Activated naive CD8-positive, alpha-beta T cell treated with anti-CD3 and anti-CD28 coated beads, Interleukin-2, amount 50 U/mL, for 24 hours (primary cell): ENCODE measurements around the gene TGFBI.

Experiments
- ATAC-seq: fragments of 150-1000 bp; cut with Tn5 transposase; one replicate; pipeline ENCODE4 v1.10.0; 2021
- DNase-seq: peaks from one replicate; pipeline ENCODE4 v3.0.0; 2021
- H3K27ac Mint-ChIP-seq: one replicate; pipeline ENCODE4 v1.8.0; 2021; ENCODE audit warnings: mild to moderate bottlenecking, mixed read lengths
- H3K27me3 Mint-ChIP-seq: one replicate; pipeline ENCODE4 v1.8.0; 2021; ENCODE audit warnings: mixed read lengths
- H3K36me3 Mint-ChIP-seq: one replicate; pipeline ENCODE4 v1.8.0; 2021; ENCODE audit warnings: low read depth, mixed read lengths
- H3K4me1 Mint-ChIP-seq: one replicate; pipeline ENCODE4 v1.8.0; 2021; ENCODE audit warnings: mixed read lengths
- H3K4me3 Mint-ChIP-seq: one replicate; pipeline ENCODE4 v1.8.0; 2021; ENCODE audit warnings: mild to moderate bottlenecking, moderate library complexity, mixed read lengths
- H3K9me3 Mint-ChIP-seq: one replicate; pipeline ENCODE4 v1.8.0; 2021; ENCODE audit warnings: mixed read lengths

Gene TGFBI

GRCh38 chr5:136086783-136087566 lies 58.2 kb downstream of the TGFBI start:
- no peak for ATAC-seq
- Mint-ChIP-seq H3K27me3 (peaks cover 5% of the 10 kb centered on the region), H3K36me3 (no peaks in the 10 kb centered on the region), H3K27ac (no peak overlapping the region), H3K4me1 (no peaks in the 10 kb centered on the region), H3K9me3 (no peaks in the 10 kb centered on the region), H3K4me3 (no peak overlapping the region)
- no peak for DNase-seq

- ATAC-seq (no peak), DNase-seq (no peak)
- H3K9me3 Mint-ChIP-seq = no peaks in the 10 kb centered on the region
- no peak overlapping the region for H3K27ac Mint-ChIP-seq
- H3K36me3 Mint-ChIP-seq = no peaks in the 10 kb centered on the region
- no peak overlapping the region for H3K4me3 Mint-ChIP-seq
- peaks cover 8% of the 10 kb centered on the region for H3K27me3 Mint-ChIP-seq
- no peaks in the 10 kb centered on the region for H3K4me1 Mint-ChIP-seq
Measured at GRCh38 chr5:136087961-136088871, 59.4 kb downstream of the TGFBI start.

- DNase-seq = no peak
- no peaks in the 10 kb centered on the region for H3K9me3 Mint-ChIP-seq
- H3K27ac Mint-ChIP-seq = no peak overlapping the region
- no peaks in the 10 kb centered on the region for H3K36me3 Mint-ChIP-seq
- H3K4me1 Mint-ChIP-seq = no peaks in the 10 kb centered on the region
- H3K4me3 Mint-ChIP-seq = no peak overlapping the region
- ATAC-seq = no peak
- peaks cover 17% of the 10 kb centered on the region for H3K27me3 Mint-ChIP-seq
Measured at GRCh38 chr5:136089791-136090190, 61.0 kb downstream of the TGFBI start.

- Mint-ChIP-seq H3K4me1 (no peaks in the 10 kb centered on the region), H3K4me3 (no peak overlapping the region), H3K27ac (no peak overlapping the region), H3K9me3 (no peaks in the 10 kb centered on the region), H3K36me3 (no peaks in the 10 kb centered on the region), H3K27me3 (peaks cover 14% of the 10 kb centered on the region)
- ATAC-seq = no peak
- no peak for DNase-seq
Measured at GRCh38 chr5:136090319-136090718, 61.5 kb downstream of the TGFBI start.

- peaks cover 19% of the 10 kb centered on the region for H3K27me3 Mint-ChIP-seq
- ATAC-seq (no peak), DNase-seq (no peak)
- H3K4me1 Mint-ChIP-seq = no peaks in the 10 kb centered on the region
- no peak overlapping the region for H3K4me3 Mint-ChIP-seq
- H3K36me3 Mint-ChIP-seq = no peaks in the 10 kb centered on the region
- no peak overlapping the region for H3K27ac Mint-ChIP-seq
- no peaks in the 10 kb centered on the region for H3K9me3 Mint-ChIP-seq
Measured at GRCh38 chr5:136094189-136094912, 65.6 kb downstream of the TGFBI start.

- Mint-ChIP-seq H3K27me3 (peaks cover 21% of the 10 kb centered on the region), H3K4me3 (no peak overlapping the region), H3K4me1 (no peaks in the 10 kb centered on the region), H3K36me3 (no peaks in the 10 kb centered on the region), H3K27ac (no peak overlapping the region), H3K9me3 (no peaks in the 10 kb centered on the region)
- DNase-seq (no peak), ATAC-seq (no peak)
Measured at GRCh38 chr5:136094913-136095641, 66.3 kb downstream of the TGFBI start.

GRCh38 chr5:136098176-136098575 lies 69.4 kb downstream of the TGFBI start:
- Mint-ChIP-seq H3K4me3 (no peak overlapping the region), H3K4me1 (no peaks in the 10 kb centered on the region), H3K9me3 (no peaks in the 10 kb centered on the region), H3K36me3 (no peaks in the 10 kb centered on the region), H3K27ac (no peak overlapping the region), H3K27me3 (peaks cover 18% of the 10 kb centered on the region)
- ATAC-seq (no peak), DNase-seq (no peak)

- no peak for DNase-seq
- Mint-ChIP-seq H3K4me1 (no peaks in the 10 kb centered on the region), H3K4me3 (no peak overlapping the region), H3K27ac (no peak overlapping the region), H3K27me3 (peaks cover 14% of the 10 kb centered on the region), H3K9me3 (no peaks in the 10 kb centered on the region), H3K36me3 (no peaks in the 10 kb centered on the region)
- ATAC-seq = no peak
Measured at GRCh38 chr5:136099870-136100269, 71.1 kb downstream of the TGFBI start.

- H3K4me3 Mint-ChIP-seq = no peak overlapping the region
- H3K9me3 Mint-ChIP-seq = no peaks in the 10 kb centered on the region
- DNase-seq = no peak
- no peaks in the 10 kb centered on the region for H3K4me1 Mint-ChIP-seq
- no peak overlapping the region for H3K27ac Mint-ChIP-seq
- no peaks in the 10 kb centered on the region for H3K36me3 Mint-ChIP-seq
- ATAC-seq = no peak
- peaks cover 13% of the 10 kb centered on the region for H3K27me3 Mint-ChIP-seq
Measured at GRCh38 chr5:136101884-136102283, 73.1 kb downstream of the TGFBI start.

GRCh38 chr5:136103118-136103517 lies 74.3 kb downstream of the TGFBI start:
- Mint-ChIP-seq H3K27me3 (peaks cover 12% of the 10 kb centered on the region), H3K9me3 (no peaks in the 10 kb centered on the region), H3K36me3 (no peaks in the 10 kb centered on the region), H3K4me1 (no peaks in the 10 kb centered on the region), H3K4me3 (no peak overlapping the region), H3K27ac (no peak overlapping the region)
- ATAC-seq (no peak), DNase-seq (no peak)

GRCh38 chr5:136104306-136104965 lies 75.6 kb downstream of the TGFBI start:
- Mint-ChIP-seq H3K36me3 (no peaks in the 10 kb centered on the region), H3K4me1 (no peaks in the 10 kb centered on the region), H3K27me3 (peaks cover 10% of the 10 kb centered on the region), H3K9me3 (no peaks in the 10 kb centered on the region), H3K27ac (no peak overlapping the region), H3K4me3 (no peak overlapping the region)
- no peak for ATAC-seq
- DNase-seq = no peak

GRCh38 chr5:136106351-136107031 lies 77.7 kb downstream of the TGFBI start:
- H3K4me1 Mint-ChIP-seq = no peaks in the 10 kb centered on the region
- DNase-seq (no peak), ATAC-seq (no peak)
- peaks cover 8% of the 10 kb centered on the region for H3K27me3 Mint-ChIP-seq
- H3K4me3 Mint-ChIP-seq = no peak overlapping the region
- H3K36me3 Mint-ChIP-seq = no peaks in the 10 kb centered on the region
- no peak overlapping the region for H3K27ac Mint-ChIP-seq
- H3K9me3 Mint-ChIP-seq = no peaks in the 10 kb centered on the region

GRCh38 chr5:136108180-136108611 lies 79.4 kb downstream of the TGFBI start:
- Mint-ChIP-seq H3K9me3 (no peaks in the 10 kb centered on the region), H3K4me3 (no peak overlapping the region), H3K36me3 (no peaks in the 10 kb centered on the region), H3K4me1 (no peaks in the 10 kb centered on the region), H3K27me3 (peaks cover 10% of the 10 kb centered on the region), H3K27ac (no peak overlapping the region)
- DNase-seq (no peak), ATAC-seq (no peak)
